HuH-7.5 (cell line): ENCODE results near the gene TWF2.

Source experiments
- DNase-seq: peaks from one replicate; pipeline ENCODE4 v3.0.0; 2011; ENCODE audit warnings: low spot score

Gene TWF2

DNA sequence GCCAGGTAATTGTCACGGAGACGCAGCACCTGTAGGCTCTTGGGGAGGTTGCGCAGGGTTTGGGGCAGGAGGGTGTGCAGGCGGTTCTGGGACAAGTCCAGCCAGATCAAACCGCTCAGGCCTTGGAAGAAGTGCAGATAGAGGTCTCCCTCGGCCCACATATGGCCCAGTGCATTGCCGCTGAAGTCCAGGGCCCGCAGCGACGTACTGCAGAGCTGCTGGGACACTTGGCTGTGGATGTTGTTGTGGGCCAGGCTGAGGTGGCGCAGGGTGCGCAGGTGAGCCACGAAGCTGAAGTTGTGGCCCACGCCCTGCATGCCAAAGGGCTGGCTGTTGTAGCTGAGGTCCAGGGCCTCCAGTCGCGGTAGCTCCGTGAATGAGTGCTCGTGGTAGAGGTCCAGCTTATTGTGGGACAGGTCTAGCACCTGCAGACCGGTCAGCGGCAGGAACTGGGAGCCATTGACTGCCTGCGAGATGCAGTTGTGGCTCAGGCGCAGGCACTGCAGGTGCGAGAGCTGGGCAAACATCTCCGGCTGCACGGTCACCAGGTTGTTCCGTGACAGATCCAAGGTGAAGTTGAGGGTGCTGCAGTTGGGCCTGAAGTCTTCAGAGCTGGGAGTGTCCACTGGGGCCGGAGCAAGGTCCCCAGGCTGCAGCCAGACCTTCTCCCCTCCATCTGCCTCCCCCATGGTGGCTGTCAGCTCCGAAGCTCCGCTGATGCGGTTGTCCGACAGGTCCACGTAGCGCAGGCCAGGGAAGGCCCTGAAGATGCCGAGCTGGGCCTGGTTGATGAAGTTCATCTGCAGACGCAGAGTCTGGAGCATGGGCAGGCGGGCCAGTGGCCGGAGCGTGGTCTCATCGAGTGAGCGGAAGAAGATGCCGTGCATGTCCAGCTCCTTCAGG is 16.4 kb downstream of the TWF2 start:
- DNase-seq, result no peak

DNA sequence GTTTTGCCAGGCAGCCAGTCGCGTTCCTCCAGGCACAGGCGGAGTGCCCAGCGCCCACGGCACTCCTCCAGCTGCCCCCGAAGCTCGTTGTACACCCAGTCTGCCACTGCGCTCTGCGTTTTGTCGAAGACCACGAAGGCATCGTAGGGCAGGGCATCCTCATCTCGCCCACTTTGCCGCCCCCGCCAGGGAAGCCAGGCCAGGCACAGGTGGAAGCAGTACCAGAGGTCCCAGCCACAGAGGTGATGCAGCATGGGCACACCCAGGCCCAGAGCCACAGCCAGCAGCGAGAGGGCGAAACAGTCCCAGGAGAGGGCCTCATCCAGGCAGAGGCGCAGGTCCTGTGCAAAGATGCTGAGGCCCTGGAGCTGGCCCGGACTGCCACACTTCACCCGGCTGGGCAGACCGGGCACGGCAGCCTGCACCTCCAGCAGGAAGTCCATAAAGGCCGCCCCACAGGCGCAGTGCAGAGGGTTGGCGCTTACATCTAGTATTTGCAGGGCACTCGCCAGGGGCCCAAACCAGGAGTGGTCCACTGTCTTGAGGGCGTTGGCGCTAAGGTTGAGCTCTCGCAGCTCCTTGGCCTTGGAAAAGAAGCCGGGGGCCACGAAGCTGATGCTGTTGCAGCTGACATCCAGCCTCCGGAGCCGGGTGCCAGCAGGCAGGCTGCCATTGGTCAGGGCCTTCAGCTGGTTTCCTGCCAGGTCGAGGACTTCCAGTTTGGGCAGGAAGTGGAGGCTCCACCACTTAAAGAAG is 17.2 kb downstream of the TWF2 start:
- no peak for DNase-seq

DNA sequence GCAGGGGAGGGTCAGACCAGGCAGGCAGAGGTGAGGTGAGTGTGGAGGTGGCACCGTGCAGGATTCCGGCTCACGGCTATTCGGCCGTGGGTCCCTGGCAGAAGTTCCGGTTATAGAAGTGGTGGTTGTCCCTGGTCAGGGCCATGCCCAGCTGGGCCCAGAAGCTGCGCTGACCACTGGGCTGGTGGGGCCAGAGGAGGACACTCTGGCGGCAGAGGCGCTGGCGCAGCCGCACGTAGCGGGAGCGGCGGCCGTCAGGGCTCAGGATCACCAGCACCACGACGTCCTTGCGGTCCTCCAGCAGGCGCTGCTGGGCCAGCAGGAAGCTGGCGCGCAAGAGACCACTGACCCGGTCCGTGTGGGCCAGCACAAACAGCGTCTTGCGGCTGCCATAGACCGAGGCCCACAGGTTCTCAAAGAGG is 17.8 kb downstream of the TWF2 start:
- no peak for DNase-seq

- peak; percentile 95 for DNase-seq
These were observed 18.5 kb downstream of the TWF2 start for GRCh38 chr3:52220380-52221026.

- no peak for DNase-seq
These were observed 19.9 kb downstream of the TWF2 start for GRCh38 chr3:52218937-52219650.

DNA sequence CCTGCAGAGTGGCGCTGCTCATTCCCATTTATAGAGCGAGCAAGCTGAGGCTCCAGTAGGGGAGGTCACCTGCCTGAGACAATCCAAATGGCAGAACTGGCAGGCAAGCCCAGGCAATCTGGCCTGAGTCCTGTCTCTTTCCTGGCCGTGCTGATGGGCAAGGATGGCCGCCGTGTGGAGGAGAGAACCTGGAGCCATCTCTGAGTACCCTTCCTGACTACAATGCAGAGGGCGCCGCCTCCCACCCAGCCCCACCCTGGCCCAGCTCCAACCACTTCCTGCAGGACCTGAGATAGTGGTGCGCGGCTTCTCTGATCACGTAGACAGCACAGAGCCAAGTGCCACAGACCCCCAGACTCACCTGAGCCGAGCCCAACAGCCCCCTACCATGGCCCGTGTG is 20.5 kb downstream of the TWF2 start:
- DNase-seq, result no peak

DNA sequence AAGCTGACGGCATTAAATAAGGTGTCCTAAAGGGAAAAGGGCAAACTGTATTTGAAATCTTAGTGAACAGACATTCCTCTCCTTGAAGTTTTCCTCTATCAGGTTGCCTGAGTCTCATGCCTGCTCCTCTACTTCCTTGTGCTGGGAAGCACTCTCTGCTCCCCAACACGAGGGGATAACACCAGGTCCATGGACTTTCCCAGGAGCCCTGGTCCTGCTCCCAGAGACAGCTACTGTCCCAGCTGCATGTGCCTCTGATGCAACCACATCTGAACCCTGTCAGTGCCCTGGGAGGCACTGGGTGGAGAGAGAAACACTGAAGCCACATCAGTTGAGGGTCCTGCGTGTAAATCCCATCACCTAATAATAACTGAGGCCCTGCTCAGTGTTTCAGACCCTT is 20.9 kb downstream of the TWF2 start:
- DNase-seq, result no peak

- DNase-seq, result no peak
These were observed 21.6 kb downstream of the TWF2 start for GRCh38 chr3:52217409-52217805.

DNA sequence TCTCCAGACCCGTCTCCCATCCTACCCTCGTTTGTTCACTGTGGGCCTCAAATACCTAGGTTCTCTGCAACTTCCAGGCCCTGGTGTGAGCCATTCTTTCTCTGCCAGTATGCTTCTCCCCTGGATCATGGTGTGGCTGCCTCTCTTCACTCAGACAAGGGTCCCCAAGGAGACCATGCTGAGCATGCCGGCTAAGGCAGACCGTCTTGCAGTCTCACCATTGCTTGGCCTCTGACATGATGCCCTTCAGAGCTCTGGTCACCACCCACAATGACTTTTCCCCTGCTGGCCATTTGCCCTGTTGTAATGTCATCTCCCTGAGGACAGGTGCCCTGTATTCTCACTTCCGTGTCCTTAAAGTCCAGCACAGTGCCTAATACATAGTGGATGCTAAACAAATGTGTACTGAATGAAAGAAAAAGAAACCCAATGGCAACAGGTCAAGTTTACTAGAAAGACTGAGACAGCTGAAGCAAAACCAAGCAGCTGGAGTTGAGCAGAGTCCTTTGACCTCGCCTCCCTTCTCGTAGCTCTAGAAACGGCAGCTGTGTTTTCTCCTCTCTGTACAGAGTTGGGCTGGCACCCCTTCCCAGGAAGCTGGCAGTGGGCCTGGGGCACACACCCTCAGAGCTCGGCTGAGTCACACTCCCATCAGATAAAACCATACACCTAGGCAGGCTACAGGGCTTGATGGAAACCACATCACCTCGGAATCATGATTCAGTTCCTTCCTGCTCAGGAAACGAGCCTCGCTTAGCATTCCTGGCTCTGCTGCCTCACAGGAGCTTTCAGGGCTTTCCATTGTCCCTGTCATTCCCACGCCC is 22.2 kb downstream of the TWF2 start:
- DNase-seq, result no peak

- DNase-seq, result no peak
These were observed 23.6 kb downstream of the TWF2 start for GRCh38 chr3:52215351-52215750.

- DNase-seq, result no peak
These were observed 25.1 kb downstream of the TWF2 start for GRCh38 chr3:52213901-52214300.

DNA sequence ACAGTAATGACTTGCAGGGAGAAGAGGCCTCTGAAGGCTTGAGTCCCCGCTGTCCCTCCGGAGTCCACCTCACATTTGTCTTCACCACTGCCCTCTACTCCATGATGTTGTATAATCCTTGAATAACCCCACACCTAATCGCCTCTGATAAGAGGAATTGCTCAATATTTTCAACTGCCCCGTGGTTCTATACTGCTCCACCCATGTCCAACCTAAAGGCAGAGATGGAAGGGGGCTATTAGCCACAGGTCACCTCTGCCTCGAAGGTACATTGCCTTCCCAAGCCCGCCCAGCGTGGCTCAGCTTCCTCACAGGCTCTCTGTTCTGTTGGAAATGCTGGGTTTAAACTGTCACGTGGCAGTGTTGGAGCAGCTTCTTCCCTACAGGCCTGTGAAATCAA is 26.0 kb downstream of the TWF2 start:
- no peak for DNase-seq

- no peak for DNase-seq
These were observed 27.6 kb downstream of the TWF2 start for GRCh38 chr3:52211268-52211891.

DNA sequence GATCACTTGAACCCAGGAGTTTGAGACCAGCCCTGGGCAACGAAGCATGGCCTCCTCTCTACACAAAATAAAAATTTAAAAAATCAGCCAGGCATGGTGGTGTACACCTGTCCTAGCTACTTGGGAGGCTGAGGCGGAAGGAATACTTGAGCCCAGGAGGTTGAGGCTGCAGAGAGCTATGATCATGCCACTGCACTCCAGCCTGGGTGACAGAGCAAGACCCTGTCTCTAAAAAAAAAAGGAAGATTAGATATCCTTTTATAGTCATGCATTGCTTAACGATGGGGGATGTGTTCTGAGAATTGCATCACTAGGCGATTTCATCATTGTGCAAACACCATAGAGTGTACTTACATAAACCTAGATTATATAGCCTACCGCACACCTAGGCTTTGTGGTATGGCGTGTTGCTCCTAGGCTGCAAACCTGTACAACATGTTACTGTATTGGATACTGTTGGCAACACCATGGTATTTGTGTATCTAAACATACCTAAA is 28.4 kb downstream of the TWF2 start:
- no peak for DNase-seq

GRCh38 chr3:52210037-52210436 is 28.9 kb downstream of the TWF2 start:
- no peak for DNase-seq

GRCh38 chr3:52208556-52208955 is 30.4 kb downstream of the TWF2 start:
- no peak for DNase-seq

DNA sequence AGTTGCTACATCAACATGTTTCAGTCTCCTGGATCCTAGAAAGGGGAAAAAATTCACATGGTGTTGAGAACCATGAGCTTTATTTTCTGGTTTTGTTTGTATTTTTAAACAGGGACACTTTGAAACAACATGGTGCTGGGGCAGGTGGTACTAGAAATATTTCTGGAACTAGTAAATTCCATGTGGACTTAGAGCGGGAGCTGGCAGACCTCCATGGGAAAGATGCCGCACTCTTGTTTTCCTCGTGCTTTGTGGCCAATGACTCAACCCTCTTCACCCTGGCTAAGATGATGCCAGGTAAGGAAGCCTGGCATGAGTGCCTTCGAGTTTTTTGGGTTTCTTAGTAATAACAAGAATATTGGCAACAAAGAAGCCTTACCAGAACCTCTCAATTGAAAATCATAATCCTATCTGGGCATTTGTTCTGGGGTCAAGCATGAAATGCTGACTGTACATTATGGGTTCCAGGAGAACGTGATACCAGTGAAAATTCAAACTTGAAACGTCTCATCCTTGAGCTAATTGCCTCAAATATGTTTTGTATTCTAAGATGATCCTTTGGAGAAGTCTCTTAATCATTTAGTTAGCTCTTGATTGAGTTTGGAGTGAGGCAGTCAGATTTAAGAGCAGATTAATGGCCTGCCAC is 33.1 kb downstream of the TWF2 start:
- no peak for DNase-seq

- no peak for DNase-seq
These were observed 34.5 kb downstream of the TWF2 start for GRCh38 chr3:52204337-52205073.

- no peak for DNase-seq
These were observed 35.3 kb downstream of the TWF2 start for GRCh38 chr3:52203701-52204100.
